Stimulated activated CD4-positive, alpha-beta T cell treated with anti-CD3 and anti-CD28 coated beads, Interleukin-12 subunit alpha, Interleukin-12 subunit beta, amount 100 ng/mL, for 48 hours (primary cell): ENCODE measurements around the gene NAT14.

Experiments
- DNase-seq, 3 donors: peaks; one replicate each; pipeline ENCODE4 v3.0.0-alpha.2; 2020; ENCODE audit warnings: low read depth in 2 of 3, low spot score in 1 of 3

Gene NAT14

DNA sequence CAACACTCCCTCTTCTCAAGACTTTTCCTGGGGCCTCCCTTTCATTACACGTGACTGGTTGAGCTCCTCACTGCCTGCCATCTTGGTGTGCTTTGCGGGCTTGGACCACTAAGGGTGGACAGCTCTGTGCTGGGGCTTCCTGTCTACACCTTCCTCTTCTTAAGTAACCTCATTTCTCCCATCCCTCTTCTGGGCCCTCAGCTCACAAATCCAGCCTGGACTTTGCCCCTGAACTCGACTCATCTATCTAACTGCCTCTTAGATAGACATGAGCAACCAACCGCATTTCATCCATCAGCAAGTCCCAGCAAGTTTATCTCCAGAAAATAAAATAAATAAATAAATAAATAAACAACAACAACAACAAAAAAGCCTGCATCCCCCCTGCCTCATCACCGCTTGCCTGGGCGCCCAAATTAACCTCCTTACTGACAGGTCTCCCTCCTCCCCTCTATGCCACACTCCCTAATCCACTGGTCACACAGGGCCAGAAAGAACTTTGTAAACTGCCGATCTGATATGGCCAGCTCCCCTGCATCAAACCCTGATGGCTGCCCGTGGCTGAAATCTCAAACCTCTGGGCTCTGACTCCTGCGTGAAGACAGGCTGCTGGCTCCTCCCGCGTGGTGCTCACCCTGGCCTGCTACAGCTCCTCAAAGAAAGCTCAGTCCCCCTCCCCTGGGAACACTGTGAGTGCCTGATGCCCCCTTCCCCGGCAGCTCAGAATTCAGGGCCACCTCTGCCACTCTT is 31.3 kb upstream of the NAT14 start:
- DNase-seq: no peak

DNA sequence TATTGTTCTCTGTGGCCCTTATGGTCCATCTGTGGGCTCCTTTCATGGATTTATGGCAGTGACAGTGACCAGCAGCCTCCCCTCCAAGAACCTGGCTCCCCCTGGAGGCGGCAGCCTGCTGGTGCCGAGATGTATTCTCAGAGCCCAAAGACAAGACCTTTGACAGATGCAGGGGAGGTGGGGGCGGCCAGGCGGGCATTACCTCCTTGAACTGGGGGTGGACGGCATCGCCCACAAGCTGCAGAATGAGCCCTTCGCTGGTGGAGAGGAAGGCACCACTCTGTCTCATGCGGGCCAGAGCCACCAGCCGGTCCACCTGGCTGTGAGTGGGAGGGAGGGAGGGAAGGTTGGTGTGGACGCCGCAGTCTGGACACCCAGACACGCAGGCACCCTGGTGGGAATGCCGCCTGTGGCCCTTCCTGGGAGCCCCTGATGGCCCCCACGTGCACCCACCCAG is 30.2 kb upstream of the NAT14 start:
- no peak for DNase-seq

DNA sequence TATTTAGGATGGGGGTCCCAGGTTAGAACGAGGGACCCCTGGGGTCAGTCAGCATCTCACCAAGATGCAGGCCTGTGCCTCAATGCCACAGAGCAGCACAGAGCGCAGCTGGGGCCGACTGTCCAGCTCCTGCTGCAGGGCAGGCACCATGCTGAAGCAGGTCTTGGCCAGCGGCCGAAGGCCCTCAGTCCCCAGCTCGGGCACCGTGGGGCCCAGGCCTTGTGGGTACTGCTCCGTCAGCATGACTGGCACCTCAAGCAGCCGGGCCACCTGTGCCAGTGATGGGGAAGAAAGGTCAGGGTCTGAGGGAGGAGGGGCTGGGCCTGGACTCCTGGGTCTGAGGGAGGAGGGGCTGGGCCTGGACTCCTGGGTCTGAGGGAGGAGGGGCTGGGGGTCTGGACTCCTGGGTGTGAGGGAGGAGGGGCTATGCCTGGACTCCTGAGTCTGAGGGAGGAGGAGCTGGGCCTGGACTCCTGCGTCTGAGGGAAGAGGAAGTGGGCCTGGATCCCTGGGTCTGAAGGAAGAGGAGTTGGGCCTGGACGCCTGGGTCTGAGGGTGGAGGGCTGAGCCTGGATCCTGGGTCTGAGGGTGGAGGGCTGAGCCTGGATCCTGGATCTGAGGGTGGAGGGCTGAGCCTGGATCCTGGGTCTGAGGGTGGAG is 29.3 kb upstream of the NAT14 start:
- no peak for DNase-seq

DNA sequence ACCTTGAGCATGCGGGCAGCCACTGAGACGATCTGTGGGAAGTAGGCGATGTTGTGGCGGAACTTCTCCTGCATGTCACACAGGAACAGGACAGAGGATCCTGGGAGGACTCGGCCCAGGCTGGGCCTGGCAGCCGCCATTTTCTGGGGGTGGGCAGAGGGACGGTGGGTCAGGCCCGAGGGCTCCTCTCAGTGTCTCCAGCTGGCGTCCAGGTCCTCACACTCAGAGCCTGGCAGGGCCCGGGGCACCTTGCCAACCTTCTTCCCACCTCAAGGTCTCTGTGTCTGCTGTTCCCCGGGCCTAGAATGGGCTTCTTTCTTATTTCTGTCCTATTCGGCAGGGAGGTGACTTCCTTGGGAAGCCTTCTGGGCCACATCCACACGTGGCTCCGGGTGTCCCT is 28.6 kb upstream of the NAT14 start:
- DNase-seq: no peak

DNA sequence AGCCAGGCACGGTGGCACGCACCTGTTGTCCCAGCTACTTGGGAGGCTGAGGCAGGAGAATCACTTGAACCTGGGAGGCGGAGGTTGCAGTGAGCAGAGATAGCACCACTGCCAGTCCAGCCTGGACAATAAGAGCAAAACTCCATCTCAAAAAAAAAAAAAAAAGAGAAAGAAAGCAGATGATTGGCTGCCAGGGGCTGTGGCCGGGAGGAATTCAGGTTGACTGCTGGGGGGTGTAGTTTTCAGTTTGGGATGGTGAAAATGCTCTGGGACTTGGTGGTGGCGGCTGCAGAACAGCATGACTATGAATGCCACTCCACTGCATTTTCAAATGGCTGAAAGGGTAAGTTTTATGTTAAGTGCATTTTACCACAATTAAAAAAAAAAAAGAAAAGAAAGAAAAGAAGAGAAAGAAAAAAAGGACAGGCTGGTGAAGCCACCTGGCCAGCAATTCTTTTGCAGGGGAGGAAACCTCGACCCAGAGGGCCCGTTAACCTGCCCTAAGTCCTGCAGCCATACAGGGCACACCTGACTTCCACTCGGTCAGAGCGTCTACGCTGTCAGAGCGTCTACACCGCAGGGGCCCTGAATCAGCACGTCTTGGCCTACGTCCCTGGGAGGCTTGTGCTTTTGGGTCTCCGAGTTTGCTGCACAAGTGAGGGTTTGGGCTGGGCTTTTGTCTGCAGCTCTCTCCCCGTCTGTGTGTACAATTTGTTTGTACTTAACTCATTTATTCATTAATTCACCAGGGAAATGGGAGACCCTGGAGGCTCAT is 27.1 kb upstream of the NAT14 start:
- no peak for DNase-seq

DNA sequence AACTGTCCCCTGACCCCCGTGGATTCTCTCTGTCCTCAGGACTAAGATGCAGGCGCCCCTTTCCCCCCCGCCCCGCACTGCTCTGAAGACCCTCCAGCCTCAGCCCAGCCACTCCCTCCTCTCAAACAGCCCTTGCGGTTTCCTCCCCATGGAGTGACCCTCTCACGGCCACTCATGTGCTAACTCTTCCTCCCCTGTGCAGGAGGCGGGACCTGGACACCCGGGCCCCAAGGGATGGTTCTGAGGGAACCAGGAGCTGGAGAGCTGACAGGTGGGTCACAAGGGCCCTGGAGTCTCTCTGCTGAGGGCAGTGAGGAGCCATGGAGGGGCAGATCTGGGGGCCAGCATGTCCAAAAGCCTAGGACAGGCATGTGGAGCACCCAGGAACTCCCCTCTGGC is 25.4 kb upstream of the NAT14 start:
- no peak for DNase-seq

DNA sequence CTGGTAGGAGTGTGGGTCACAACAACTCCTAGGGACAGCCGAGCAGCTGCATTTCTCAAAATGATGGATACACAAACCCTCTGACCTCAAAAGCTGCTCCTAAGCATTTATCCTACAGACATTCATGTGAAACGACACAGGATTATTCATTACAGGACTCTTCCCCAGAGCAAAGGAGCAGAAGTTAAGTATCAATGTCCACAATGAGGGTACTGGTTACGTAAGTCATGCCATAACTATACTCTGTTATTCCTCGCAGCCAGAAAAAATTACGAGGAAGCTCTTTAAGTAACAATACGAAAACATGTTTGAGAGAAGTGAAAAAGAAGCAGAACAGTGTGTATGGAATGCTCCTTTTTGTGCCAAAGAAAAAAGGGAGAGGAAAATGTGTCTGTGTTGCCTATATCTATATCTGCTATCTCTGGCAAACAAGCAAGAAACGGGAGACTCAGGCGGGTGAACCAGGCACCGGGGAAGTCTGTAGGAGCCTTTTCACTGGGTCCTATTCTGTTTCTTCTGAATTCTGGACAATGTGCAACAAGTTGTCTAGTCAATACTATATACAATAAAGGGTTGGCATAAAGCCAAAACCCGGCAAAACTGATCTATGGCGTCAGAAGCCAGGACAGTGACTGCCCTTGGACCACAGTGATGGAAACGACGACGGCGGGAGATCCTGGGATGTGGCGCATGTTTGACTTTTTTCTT is 24.9 kb upstream of the NAT14 start:
- no peak for DNase-seq

DNA sequence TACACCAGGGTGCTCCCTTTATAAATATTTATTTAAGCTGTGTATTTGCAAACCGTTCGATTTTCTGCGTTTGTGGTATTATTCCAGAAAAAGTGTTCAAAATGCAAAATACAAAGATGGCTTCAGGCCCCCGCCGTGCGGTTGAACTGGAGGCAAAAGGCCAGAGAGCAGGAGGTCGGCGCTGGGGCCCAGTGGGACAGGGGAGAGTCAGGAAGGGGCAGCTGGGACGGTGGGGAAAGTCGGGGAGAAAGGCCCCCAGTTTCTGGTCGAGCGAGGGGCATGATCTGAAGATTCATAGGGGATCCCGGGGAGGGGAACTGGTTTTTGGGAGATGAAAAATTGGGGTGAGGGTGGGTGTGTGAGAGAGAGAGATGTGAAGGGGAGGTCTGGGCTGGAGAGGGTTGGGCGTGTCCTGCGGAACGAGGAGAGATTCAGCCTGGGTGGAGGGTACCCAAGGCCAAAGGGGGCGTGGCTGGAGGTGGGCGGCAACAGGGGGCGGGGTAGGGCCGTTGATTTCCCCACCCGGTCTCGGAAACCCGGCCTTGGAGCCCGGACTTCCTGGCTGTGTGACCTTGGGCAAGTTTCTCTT is 24.2 kb upstream of the NAT14 start:
- DNase-seq: no peak

DNA sequence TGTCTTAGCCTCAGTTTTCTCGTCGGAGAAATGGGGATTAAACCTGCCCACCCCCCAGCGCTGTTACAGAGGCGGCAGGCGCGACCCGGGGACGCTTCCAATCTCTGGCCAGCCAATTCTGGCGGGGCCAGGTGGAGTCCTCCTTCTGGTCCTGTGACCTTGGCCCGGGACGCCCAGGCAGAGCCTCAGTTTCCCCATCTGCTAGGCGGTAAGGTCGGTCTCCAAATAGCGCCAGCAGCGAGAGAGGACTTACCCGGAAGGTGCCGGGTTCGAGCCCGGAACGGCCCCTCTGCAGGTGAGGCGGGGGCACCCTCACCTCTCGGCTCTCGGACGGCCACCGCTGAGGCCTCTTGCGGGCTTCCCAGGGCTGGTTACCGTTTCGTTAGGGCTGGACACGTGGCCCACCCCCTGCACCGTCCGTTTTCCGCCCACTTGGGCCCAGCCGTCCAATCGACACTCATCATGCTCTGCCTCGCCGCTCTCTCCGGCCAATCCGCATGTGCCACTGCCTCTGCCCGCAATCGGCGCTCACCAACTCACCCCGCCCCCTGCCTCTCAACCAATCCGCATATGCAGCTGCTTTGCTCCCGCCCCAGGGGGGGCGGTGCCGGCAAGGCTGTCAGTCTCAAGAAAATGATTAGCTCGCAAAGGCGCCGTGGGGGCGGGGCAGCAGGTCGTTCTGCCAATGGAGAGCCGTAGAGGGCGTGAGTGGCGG is 23.6 kb upstream of the NAT14 start, which contains the start of gene ISOC2:
Gene ISOC2 (minus strand): TSS at position 384 of the 715 bp plus-strand sequence. CDS start 5,156 bp downstream, outside the sequence.
- DNase-seq: peak; percentile 100

DNA sequence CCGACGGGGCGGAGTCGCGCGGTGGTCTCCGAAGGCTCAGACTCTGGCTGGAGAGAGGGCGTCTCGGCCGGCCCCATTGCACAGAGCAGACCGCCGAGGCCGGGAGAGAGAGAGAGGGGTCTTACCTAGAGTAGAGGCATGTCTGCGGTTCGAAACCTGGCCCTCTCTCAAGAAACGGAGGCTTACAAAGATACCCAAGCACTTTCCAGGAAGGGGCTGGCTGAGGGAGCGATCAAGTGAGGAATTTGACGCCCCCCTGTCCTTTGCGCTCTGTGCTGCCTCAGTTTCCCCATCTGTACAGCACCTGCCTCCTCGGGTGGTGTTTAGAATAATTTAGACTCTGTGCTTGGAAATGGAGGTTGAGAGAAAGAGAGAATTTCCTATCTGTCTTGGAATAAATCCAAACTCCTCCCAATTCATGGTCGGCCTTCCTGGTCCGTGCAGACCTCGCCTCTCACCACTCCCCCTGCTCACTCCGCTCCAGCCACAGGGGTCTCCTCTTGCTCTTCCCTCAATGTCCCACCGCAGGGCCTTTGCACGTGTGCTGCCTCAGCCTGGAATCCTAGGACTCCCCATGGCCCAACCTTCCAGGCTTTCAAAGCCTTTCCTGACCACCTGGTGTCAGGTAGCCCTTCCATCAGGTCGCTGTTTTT is 22.9 kb upstream of the NAT14 start:
- DNase-seq: no peak

DNA sequence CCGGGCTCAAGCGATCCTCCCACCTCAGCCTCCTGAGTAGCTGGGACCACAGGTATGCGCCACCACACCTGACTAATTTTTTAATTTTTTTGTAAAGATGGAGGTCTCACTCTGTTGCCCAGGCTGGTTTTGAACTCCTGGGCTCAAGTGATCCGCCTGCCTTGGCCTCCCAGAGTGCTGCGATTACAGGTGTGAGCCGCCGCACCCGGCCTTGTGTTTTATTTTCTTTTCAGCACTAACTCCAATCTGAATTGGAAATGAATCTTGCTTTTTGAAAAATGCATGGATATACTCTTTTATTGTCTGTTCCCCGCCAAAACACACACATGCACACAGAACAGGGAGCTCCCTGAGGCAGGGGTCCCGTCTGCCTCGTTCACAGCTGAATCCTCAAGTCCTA is 22.3 kb upstream of the NAT14 start:
- DNase-seq: no peak

DNA sequence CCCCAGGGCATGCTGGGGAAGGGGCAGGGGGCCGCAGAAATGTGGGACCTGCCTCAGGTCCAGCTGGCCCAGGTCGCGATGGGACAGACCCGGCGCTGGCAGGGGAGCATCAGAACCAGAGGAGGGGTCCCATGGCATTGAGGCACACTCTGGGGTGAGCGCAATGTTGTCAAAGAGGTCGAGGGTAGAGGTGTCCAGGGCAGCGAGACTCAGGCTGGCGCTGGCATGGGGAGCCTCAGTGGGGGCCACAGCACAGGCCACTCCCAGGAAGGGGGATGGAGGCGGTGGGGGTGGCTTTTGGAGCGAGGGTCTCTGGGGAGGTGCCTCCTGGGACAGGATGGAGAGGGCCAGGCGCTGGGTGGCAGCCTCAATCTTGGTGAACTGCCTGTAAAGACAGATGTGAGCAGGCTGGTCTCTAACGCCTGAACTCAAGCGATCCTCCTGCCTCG is 21.4 kb upstream of the NAT14 start:
- DNase-seq: no peak

DNA sequence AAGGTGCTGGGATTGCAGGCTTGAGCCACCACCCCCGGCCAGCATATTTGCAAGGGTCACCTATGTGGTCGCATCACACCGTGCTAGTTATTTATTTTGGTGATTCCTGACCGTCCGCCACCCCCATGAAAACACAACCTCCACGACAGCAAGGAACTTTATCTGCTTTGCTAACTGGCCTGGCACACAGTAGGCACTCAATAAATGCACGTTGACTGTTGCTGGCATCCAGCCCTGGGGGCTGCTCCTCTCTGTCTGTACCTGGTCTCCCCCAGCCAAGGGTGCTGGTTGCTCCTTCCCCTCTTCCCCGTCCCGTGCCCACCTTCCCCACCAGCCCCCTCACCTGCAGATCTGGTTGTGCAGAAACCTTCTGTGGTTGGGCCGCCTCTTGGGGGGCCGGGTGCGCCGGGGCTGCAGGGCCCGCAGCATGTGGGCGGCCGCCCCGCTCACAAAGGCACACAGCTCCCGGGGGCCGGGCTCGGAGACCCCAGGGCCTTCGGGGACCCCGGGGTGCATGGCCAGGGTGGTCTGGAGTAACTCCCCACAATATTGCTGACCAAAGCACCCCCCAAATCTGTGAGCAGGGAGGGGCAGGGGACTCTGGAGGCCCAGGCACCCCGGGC is 20.8 kb upstream of the NAT14 start:
- DNase-seq: no peak

DNA sequence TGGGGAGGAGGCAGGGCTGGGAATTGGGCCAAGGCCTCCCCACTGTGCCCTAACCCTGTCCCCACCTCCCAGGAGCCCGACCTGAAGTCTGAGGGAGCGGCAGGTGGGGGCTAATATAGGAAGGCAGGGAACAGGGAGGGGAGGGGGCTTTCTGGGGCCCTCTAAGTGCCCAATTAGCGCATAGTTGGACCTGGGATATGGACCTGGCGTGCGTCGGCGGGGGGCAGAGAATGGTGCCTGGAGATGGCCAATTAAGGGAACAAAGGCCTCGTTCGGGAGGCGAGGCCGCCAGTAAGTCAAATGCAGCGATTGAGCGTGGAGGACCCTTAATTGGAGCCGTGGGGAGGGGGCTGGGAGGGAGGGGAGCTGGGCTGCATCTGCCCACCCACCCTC is 20.3 kb upstream of the NAT14 start, which contains the start of gene C19orf85:
Gene C19orf85 (minus strand): TSS at position 90 of the 393 bp plus-strand sequence. CDS start 197 bp downstream, outside the sequence.
- DNase-seq: no peak

DNA sequence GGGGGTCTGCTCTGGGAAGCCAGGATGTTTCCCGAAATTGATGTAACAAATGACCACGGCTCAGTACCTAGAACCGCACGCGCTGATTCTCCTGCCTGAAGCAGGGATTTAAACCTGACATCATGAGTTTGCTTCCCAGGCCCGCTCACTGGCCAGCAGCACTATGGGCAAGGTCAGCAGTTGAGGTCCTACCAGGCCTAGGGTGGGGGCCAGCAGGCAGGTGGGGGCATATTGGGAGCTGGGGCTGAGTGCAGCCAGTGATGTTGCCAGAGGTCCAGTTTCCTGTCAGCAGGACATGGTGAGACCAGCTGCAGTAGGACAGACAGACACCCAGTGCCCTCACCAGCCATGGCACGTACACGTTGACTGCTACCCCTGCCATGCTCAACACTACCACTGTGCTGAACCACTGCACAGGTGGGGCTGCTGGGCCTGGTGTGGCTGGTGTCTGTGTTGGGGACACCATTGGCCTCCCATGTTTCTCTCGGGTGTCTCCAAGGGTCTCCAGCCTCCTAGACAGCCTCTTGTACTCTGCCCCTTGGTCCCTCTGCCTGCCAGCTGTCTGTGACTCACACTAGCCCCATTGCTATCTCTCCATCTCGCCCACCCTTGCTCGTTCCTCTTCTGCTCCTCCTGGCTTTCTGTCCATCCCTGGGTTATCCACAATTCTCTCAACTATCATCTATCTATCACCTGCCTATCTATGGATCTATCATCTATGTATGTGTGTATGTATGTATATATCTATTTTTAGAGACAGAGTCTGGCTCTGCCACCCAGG is 19.3 kb upstream of the NAT14 start:
- DNase-seq: no peak

DNA sequence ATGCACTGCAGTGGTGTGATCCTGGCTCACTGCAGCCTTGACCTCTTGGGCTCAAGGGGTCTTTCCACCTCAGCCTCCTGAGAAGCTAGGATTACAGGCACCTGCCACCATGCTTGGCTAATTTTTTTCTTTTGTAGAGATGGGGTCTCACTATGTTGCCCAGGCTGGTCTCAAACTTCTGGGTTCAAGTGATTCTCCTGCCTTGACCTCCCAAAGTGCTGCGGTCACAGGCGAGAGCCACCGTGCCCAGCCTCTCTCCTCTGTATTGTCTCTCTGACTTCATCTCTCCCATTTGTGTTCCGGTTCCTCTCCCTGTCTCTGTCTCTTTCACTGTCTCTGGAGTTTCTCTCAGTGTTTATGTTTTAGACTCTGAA is 18.8 kb upstream of the NAT14 start:
- no peak for DNase-seq

DNA sequence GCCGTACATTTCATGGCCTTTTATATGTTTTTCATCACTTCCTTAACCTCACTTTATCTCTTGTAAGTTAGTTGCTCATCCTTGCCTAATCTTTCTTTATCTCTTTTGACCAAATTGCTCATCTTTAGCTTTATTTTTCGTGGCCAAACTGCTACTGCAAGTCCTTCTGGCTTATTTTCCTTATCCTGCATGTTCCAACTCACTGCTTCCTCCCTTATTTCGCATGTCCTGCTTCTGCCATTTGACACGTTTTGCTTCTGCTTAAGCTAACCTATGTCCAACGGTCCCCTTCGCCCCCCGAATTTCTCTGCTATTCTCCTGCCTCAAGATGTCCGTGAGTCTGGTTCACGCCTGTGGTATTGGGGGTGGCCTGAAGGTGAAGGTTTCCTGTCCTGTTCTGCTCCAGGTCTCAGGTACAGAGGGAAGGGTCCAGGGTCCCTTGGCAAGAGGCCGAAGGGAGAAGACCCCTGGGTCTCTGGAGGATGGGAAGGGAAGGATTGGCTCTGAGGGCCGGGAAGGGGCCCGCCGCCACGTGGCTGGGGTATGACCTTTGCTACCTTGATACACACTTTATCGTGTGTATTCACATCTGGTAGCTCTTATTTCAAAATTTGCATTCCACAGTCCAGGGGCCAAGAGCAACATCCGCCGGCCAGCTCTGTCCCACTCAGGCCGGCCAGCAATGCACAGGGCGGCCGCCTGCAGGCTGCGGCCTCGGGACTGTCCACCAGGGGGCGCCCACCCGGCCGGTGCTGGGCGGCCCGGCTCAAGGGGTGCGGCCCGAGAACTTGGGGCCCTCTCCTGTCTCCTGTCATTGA is 17.5 kb upstream of the NAT14 start:
- DNase-seq: peak in 2 of 3 donors; percentile 59 to 64

DNA sequence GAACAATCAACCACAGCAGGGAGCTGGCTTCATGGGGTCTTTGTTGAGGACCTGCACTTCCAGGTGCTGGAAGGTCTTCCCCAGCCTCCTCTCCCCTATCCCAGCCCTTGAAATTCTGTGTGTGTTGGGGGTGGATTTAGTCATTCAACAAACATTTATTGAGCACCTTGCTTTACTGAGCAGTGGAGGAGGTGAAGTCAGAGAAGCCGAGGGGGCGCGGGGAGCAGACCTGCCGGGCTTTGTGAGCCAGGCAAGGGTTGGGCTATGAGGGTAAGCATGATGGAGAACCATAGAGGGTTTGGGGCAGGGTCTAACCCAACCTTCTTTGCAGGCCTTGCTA is 17.0 kb upstream of the NAT14 start:
- no peak for DNase-seq
